Fibroblast of skin of abdomen (primary cell): ENCODE measurements around the gene CALCOCO1.

Experiments used
- DNase-seq: peaks from one replicate; pipeline ENCODE4 v3.0.0-alpha.2; 2013

CALCOCO1 gene

DNA sequence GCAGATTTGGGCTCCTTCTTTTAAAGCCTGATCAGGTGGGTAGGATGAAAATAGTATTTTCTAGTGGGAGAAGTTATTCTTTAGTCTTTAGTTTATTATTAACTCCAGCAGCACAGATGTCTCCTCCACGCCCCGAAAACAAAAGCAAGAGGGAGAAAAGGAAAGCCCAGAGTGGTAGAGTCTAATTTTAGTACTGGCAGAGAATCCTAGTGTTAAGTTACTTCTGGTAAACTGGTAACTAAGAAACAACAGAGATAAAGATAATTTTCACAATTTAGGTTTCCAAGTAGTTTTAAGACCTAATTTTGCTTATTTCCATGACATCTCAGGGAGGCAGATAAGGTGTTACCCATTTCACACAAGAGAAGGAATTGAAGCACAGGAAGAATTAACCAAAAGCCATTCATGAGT lies 67.7 kb downstream of the CALCOCO1 start:
- no peak for DNase-seq

DNA sequence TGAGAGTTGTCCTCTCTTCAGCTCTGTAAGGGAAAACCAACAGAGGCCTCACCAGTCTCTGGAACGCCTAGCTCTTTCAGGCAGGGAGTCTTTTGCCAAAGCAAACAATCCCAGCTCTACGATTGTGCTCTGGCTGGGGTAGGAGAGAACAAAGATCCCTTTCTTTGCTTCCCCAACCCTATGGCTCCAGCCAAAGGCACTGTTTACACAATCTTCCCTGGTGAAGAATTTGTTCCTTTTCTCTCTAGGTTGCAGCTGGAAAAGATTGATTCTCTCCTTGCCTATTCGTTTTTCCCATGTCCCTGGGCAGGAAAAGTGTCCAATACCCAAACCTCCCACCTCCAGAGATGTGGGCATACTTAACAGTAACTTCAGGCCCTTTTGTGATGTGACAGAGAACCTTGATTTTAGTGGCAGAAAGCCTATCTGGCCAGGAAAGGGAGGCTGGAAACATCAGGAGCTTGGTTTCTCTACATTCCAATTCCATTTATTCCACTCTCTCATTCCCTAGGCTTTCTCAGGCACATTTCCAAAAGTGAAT lies 68.2 kb downstream of the CALCOCO1 start:
- peak; percentile 48 for DNase-seq
